ENCODE data around the gene GNAO1.

Gene GNAO1

GRCh38 chr16:56164636-56165035, 26.7 kb upstream of the GNAO1 start:
- TF ChIP-seq, protein P1, sequence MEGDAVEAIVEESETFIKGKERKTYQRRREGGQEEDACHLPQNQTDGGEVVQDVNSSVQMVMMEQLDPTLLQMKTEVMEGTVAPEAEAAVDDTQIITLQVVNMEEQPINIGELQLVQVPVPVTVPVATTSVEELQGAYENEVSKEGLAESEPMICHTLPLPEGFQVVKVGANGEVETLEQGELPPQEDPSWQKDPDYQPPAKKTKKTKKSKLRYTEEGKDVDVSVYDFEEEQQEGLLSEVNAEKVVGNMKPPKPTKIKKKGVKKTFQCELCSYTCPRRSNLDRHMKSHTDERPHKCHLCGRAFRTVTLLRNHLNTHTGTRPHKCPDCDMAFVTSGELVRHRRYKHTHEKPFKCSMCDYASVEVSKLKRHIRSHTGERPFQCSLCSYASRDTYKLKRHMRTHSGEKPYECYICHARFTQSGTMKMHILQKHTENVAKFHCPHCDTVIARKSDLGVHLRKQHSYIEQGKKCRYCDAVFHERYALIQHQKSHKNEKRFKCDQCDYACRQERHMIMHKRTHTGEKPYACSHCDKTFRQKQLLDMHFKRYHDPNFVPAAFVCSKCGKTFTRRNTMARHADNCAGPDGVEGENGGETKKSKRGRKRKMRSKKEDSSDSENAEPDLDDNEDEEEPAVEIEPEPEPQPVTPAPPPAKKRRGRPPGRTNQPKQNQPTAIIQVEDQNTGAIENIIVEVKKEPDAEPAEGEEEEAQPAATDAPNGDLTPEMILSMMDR (IDR thresholded peaks at IDR 0.05; ENCODE audit: extremely low read depth, missing control alignments) = no peak
- DNase-seq (ENCODE audit: low spot score) = no peak

DNA sequence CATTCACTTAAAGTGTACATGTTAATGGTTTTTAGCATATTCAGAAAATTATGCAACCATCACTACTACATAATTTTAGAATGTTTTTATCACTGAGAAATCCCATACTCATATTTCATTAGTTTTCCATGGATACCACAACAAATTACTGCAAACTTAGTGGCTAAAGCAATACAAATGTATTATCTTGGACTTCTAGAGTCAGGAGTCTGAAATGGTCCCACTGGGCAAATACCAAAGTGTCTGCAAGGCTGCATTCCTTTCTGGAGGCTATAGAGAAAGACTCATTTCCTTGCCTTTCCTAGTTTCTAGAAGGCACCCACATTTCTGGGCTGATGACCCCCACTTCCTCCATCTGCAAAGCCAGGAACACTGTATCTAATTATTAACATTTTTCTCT, 16.9 kb upstream of the GNAO1 start:
- TF ChIP-seq, protein P1 (IDR thresholded peaks at IDR 0.05; ENCODE audit: extremely low read depth, missing control alignments) = no peak
- DNase-seq (ENCODE audit: low spot score) = no peak

DNA sequence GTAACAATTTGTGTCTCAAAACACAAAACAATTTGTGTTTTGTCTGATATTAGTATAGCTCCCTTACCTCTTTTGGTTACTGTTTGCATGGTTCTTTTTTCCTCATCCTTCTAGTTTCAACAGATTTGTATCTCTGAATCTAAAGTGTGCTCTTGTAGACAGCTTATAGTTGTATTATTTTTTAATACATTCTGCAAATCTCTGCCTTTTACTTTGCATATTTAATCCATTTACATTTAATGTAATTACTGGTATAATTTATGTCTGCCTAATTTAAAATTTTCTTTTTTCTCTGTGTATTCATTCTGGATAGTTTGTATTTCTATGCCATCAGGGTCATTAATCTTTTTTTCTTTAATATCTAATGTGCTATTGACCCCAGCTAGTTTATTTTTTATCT, 9.9 kb upstream of the GNAO1 start:
- TF ChIP-seq, protein P1 (IDR thresholded peaks at IDR 0.05; ENCODE audit: extremely low read depth, missing control alignments) = no peak
- no peak for DNase-seq (ENCODE audit: low spot score)

- TF ChIP-seq, protein P1 (IDR thresholded peaks at IDR 0.05; ENCODE audit: extremely low read depth, missing control alignments) = no peak
- DNase-seq (ENCODE audit: low spot score) = no peak
Observed at GRCh38 chr16:56183266-56183665, 8.0 kb upstream of the GNAO1 start.

DNA sequence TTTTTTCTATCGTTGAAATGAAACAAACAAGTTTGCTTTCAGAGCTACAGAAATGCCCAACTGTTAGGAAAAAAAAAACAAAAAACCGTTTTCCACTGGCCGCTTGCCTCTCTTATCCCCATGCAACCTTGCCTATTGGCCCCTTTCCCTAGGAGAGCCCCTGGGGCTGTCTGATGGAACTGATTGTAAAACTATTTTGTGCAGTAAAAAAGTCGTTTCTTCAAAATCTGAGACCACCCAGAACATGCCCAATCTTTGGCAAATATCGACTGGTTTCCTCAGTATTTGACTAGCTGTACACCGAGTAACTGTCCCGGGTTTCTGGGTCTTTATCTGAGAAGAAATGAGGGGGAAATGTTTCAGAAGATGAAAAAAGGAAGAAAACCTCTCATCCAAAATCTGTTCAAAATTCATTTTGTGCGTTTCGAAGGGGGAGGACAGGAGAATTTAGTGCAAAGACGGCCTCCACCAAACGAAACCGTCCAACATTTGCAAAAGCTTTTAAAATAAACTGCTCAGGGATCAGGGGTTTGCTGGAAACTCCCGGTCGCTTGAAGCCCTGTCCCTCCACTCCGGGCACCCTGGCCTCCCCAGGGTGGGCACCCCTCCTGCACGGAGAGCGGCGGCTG, 1.1 kb upstream of the GNAO1 start:
- no peak for DNase-seq (ENCODE audit: low spot score)
- TF ChIP-seq, protein P1 (IDR thresholded peaks at IDR 0.05; ENCODE audit: extremely low read depth, missing control alignments) = no peak

GRCh38 chr16:56190677-56191155, 573 bp upstream of the GNAO1 start:
- TF ChIP-seq, protein P1 (IDR thresholded peaks at IDR 0.05; ENCODE audit: extremely low read depth, missing control alignments) = no peak

GRCh38 chr16:56191835-56192634, 746 bp downstream of the GNAO1 start:
- TF ChIP-seq, protein P1 (IDR thresholded peaks at IDR 0.05; ENCODE audit: extremely low read depth, missing control alignments) = no peak
- DNase-seq (ENCODE audit: low spot score) = peak; percentile 17

More at GRCh38 chr16:56190677-56191155, 573 bp upstream of the GNAO1 start:
- DNase-seq (ENCODE audit: low spot score) = peak; percentile 22
